HG03039 (cell line): ENCODE measurements around the gene CELA2B.
"Not testable (repeated sequence)": the region's sequence is repeated elsewhere in the genome, so short reads cannot be mapped to it uniquely, and the experiment has no call there.

Experiments used
- ATAC-seq: cut with Tn5 transposase; IDR thresholded peaks from one replicate; pipeline ENCODE4 v1.9.1; 2021; ENCODE audit warnings: mild to moderate bottlenecking, moderate library complexity; ENCODE audit not compliant: unreplicated experiment

CELA2B gene

DNA sequence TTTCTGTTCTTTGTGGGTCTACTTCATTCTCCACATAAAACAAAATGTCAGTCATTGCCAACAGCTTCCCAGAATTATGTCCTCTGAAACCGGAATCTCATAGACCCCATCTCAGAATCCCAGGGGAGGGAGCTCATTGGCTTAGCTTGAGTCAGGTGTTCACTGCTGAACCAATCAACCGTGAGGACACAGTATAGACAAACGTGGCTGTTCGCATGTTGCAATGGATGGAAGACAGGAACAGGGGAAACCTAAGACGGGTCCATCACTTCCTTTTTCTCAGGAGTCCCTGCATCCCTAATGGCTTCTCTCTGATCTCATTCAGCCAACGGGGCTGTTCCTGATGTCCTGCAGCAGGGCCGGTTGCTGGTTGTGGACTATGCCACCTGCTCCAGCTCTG, 10.2 kb upstream of the CELA2B start:
- no peak for ATAC-seq

DNA sequence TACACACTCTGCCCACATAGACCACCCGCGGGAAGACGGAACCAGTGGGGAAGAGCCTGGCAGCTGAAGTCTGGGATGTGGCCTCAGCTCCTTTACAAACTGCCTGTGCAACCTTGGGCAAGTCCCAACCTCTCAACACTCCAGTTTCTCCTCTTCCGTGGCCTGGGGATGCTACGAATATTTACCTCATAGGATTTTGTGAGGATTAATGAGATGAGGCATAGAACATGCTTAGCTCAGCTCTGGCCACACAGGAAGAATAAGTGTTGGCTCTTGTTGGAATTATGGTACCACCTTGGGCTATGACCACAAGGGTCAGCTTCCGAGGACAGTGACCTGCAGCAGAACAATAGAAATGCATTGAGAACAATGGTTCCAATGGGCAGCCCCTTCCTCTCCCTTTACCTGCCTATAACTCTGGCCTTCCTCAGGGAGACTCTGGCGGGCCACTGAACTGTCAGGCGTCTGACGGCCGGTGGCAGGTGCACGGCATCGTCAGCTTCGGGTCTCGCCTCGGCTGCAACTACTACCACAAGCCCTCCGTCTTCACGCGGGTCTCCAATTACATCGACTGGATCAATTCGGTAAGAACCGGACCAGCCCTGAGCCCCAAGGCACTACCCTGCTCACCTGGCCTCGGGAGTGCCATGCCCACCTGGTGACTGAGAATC, 8.8 kb upstream of the CELA2B start:
- ATAC-seq: not testable (repeated sequence)

DNA sequence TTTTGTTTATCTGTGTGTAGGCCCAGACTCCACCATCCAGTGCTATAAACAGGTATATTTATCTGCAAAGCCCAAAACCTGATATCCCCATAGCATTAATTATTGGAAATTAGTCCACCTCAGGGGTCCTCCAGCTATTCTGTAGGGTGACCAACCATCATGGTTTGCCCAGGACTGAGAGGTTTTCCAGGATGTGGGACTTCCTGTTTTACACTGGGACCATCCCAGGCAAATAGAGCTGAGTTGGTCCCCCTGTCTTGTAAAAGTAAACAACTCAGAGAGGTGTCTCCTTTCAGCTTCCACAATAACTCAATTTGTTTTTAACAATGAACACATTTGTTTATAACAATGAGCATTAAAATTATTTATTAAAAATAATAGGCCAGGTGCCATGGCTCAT, 7.8 kb upstream of the CELA2B start:
- ATAC-seq: no peak

DNA sequence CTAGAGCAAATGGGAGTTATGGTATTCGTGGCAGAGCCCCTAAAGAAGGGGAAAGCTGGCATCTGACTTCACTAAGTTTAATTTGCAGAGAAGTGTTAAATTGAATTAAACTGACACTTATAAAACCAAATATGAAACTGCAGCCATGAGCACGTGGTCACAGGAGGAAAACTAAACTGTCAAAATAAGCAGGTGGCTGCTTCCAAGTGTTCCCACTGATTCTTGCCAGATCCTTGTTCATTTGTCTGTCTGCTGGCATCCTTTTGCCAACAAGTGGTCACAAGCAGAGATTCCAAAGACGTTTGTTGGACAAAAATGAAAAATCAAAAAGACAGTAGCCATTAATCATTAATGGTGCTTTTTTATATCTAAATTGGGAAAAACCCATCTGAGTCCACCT, 6.5 kb upstream of the CELA2B start:
- ATAC-seq: no peak

DNA sequence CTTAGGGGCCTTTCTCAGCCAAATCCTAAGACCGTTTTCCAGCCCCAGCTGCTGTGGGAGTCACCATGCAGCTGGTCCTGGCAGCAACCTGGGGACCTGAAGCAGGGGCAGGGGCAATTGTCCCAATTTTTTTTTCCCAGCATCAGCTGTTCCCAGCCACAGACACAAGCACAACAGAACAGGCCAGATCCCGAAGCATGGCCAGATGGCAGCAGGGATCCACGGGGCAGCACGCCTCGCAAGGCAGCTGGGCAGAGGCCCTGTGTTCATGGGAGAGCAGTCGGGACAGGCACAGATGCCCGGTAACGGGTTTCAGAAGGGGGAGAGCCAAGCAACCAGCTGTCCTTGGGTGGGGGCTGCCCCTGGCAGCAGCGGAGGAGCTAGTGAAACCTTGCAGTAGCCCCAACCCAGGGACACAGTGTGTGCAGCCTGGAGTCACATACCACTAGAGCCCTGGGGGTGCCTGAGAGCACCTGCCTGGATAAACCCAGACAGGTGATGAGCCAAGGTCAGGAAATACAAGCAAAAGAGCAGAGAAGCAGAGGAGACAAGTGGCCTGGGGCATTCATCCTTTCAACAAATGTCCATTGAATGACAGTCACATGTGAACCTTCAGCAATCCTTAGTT, 6.0 kb upstream of the CELA2B start:
- not testable (repeated sequence) for ATAC-seq

DNA sequence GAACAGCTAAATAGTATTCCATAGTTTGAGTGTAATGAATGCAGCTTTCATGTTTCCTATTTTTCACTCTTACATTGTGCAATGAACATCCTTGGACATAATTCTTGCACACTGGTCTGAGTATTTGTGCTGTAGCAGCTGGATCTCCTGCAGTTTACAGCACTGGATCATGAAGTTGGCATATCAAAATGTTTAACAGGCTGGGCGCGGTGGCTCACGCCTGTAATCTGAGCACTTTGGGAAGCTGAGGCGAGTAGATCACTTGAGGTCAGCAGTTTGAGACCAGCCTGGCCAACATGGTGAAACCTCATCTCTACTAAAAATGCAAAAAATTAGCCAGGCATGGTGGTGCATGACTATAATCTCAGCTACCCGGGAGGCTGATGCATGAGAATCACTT, 4.8 kb upstream of the CELA2B start:
- ATAC-seq: not testable (repeated sequence)

DNA sequence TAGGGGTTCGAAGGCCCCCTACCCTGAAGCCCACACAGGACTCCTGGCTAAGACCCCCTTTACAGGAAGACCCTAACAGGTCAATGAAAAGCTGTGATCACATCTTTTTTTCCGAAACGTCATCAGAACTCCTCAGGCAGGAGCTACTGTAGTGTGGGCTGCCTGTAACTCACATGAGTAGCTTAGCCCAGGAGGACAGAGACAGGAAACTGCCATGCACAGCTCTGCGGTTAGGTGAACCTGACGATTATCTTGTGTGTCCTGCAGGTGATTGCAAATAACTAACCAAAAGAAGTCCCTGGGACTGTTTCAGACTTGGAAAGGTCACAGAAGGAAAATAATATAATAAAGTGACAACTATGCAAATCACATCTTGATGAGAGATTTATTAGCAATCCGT, 4.2 kb upstream of the CELA2B start:
- not testable (repeated sequence) for ATAC-seq

DNA sequence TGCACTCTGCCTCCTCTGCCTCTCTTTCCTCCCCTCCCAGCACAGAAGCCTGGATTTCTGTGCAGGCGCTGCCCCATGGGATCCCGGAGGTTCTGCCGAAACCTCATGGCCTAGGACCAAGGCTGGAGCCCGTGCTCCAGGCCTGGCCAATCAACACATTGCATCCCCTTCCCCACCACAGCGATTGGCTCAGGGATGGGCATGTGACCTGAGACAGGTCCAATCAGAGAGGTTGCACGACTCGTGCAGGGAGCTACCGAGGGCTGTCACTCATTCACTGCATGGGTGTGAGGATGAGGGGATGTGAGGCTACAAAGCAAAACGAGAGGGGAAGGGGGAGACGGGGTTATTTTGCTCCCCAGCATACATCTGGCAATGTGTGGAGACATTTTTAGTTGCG, 3.3 kb upstream of the CELA2B start:
- ATAC-seq: no peak

DNA sequence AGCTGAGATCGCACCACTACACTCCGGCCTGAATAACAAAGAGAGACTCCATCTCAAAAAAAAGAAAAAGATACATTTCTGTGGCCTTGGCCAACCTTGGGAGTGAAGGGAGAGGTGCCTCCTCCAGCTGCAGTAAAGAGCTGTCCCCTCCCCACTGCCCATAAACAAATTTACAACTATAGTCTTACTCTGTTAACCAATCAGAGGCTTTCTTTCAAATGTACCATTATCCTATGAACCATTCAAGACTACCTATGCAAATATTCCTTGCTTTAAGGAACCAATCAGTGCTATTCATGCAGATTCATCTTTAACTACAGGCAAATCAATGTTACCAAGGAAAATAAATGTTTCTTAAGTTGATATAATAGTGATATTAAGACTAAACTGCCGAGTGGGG, 1.0 kb downstream of the CELA2B start:
- no peak for ATAC-seq

DNA sequence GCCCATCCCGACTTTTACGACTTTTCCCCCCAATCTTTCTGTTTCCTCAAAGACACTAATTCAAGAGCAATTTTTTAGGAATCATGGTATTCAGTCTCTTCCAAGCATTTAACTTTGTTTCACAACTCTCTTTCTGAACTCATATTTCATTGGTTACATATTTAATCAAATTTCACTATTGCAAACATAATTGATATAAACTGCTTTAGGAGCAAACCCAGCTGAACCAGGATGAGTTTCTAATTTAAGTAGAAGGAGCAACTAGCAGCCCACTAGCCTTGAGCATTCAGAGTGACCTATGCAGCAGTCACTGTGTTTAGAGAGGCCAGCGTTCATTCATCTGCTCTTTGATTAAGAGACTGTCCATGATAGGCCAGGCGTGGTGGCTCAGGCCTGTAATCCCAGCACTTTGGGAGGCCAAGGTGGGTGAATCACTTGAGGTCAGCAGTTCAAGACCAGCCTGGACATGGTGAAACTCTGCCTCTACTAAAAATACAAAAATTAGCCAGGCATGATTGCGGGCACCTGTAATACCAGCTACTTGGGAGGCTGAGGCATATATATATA, 1.8 kb downstream of the CELA2B start:
- ATAC-seq: no peak

DNA sequence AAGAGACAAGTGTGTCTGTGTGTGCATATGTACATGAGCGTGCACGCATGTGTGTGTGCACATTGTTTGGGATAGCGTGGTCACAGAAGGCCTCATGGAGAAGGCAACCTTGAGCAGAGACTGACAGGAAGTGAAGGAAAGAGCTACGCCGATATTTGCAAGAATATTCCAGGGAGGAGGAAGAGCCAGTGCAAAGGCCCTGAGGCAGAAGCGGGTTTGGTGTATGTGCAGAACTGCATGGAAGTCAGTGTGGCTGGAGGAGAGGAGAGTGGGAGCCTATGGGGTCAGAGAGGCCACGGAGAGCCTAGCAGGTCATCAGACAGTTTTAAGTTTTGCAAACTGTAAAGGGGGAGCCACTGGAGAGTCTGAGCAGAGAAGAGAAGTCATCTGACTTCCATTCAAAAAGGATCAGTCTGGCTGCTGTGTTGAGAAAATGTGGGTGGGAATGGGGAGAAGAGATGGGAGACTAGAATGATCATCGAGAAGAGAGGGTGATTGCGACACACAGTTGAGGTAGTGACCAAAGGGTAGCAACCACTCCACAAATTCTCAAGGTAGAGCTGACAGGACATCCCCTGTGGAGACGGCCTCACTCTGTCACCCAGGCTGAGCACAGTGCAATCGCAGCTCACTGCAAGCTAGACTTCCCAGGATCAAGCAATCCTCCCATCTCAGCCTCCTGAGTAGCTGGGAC, 3.9 kb downstream of the CELA2B start:
- no peak for ATAC-seq

DNA sequence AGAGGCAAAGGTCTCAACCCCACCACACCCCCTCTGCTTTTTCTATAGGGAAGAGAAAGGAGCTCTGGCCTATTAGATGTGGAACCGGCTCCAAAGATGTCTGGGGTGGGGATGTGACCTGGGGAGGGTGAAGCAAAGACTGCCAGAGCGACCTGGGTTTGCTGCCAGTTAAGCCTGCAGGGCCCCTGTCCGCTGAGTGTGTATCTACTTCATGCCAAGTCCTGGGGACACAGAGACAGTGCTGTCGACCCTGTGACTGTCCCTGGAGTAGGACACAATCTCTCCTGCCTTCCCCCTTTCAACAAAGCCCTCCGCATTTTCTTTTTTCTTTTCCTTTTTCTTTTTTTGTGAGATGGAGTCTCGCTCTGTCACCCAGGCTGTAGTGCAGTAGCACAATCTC, 6.6 kb downstream of the CELA2B start:
- ATAC-seq: not testable (repeated sequence)

DNA sequence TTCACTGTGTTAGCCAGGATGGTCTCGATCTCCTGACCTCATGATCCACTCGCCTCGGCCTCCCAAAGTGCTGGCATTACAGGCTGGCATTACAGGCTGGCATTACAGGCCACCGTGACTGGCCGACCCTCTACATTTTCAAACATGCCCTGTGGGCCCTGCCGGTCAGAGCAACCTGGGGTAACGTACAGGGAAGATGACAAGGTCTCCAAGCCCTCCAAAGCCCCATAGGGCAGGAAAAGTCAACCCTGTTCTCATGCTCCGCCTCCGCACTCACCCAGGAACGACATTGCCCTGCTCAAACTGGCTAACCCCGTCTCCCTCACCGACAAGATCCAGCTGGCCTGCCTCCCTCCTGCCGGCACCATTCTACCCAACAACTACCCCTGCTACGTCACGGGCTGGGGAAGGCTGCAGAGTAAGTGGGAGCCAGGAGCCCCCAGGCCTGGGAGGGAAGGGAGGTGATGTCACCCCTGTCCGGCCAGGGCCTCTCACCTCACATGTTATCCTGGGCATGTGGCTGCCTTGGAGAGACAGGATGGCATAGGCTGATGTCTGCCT, 7.2 kb downstream of the CELA2B start:
- not testable (repeated sequence) for ATAC-seq

DNA sequence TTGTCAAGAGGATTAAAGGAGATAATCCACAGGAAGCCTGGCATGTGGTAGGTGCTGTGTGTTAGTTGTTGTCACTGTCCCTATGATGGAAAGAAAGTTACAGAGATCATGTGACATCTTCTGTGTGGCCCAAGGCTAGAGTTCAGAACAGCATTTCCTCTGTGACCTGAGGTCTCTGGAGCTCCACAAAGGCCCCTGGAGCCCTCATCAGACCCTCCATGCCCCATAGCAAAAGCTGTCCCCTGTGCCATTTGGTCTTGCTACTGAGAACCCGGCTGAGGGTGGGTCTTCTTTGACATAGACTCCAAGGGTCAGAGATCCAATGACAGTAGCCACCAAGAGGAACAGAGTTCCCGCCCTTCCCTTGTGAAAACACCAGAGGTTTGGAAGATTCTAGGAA, 8.1 kb downstream of the CELA2B start:
- ATAC-seq: no peak

DNA sequence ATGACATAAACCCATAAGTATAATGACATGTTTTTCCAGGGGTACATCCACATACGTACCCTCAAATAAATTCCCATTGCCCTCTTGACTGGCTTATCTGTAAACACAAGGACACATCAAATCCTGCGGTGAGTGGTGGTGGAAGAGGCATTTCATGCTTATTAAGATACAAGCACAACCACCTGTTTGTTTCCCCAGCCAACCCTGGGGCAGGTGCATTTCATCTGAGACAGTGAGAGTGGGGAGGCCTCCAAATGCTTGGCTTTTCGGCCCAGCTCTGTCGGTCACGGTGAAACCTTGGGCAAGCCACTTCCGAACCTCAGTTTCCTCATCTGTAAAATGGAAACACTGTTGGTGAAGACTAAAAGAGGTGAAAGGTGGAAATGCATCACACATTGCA, 8.5 kb downstream of the CELA2B start:
- ATAC-seq: not testable (repeated sequence)

DNA sequence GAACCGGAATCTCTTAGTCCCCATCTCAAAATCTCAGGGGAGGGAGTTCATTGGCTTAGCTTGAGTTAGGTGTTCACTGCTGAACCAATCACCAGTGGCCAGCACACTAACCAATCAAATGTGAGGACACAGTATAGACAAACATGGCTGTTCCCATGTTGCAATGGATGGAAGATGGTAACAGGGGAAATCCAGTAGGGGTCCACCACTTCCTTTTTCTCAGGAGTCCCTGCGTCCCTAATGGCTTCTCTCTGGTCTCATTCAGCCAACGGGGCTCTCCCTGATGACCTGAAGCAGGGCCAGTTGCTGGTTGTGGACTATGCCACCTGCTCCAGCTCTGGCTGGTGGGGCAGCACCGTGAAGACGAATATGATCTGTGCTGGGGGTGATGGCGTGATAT, 9.7 kb downstream of the CELA2B start:
- no peak for ATAC-seq

DNA sequence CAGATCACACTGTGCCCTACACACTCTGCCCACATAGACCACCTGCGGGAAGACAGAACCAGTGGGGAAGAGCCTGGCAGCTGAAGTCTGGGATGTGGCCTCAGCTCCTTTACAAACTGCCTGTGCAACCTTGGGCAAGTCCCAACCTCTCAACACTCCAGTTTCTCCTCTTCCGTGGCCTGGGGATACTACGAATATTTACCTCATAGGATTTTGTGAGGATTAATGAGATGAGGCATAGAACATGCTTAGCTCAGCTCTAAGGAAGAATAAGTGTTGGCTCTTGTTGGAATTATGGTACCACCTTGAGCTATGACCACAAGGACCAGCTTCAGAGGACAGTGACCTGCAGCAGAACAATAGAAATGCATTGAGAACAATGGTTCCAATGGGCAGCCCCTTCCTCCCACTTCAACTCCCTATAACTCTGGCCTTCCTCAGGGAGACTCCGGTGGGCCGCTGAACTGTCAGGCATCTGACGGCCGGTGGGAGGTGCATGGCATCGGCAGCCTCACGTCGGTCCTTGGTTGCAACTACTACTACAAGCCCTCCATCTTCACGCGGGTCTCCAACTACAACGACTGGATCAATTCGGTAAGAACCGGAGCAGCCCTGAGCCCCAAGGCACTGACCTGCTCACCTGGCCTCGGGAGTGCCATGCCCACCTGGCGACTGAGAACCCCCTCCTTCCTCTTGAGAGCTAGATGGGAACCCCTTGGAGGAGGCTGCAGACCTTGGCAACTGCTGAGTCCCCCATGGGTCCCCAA, 11.1 kb downstream of the CELA2B start:
- not testable (repeated sequence) for ATAC-seq

DNA sequence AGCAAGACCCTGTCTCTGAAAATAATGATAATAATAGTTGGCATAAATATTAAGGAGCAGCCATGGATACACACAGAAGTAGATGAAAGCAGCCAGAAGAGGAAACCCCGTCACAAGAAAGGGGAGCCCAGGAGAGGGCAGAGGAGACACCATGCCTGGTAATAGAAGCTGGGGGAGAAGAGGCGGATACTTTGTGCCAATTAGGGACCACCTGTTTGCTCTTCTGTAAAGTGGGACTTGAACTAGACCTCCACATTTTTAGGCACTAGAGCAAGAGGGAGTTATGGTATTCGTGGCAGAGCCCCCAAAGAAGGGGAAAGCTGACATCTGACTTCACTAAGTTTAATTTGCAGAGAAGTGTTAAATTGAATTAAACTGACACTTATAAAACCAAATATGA, 12.5 kb downstream of the CELA2B start:
- no peak for ATAC-seq

DNA sequence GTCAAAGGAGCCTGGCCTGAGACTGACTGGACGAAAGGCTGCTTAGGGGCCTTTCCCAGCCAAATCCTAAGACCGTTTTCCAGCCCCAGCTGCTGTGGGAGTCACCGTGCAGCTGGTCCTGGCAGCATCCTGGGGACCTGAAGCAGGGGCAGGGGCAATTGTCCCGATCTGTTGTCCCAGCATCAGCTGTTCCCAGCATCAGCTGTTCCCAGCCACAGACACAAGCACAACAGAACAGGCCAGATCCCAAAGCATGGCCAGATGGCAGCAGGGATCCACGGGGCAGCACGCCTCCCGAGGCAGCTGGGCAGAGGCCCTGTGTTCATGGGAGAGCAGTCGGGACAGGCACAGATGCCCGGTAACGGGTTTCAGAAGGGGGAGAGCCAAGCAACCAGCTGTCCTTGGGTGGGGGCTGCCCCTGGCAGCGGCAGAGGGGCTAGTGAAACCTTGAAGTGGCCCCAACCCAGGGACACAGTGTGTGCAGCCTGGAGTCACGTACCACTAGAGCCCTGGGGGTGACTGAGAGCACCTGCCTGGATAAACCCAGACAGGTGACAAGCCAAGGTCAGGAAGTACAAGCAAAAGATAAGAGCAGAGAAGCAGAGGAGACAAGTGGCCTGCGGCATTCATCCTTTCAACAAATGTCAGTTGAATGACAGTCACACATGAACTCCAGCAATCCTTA, 13.3 kb downstream of the CELA2B start:
- ATAC-seq: no peak

DNA sequence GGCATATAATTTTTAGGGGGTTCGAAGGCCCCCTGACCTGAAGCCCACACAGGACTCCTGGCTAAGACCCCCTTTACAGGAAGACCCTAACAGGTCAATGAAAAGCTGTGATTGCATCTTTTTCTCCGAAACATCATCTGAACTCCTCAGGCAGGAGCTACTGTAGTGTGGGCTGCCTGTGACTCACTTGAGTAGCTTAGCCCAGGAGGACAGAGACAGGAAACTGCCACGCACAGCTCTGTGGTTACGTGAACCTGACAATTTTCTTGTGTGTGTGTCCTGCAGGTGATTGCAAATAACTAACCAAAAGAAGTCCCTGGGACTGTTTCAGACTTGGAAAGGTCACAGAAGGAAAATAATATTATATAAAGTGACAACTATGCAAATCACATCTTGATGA, 15.1 kb downstream of the CELA2B start:
- not testable (repeated sequence) for ATAC-seq
